IMR-90 (cell line): ENCODE measurements around the gene DGKZ. TPM values are rescaled to one million over a fixed set of nuclear protein-coding genes. Genes with fewer than 3 reads are reported as not detected.

Experiments
- ATAC-seq: fragments of 200-7000 bp; cut with Tn5 transposase; 2 replicates; pipeline ENCODE4 v1.9.1; 2020; ENCODE audit warnings: low read depth, mild to moderate bottlenecking, moderate library complexity
- BruUV-seq: library from RNA; stranded (reverse); fragments of 400-500 nt; replicated peaks from 2 replicates; lab custom pipeline; 2021; lab: Mats Ljungman, UMichigan
- CTCF ChIA-PET: fragments of 300-600 bp; formaldehyde crosslinking; extraction: SDS; loops from one replicate; lab custom pipeline; 2021; ENCODE audit warnings: antibody characterized with exemption; lab: Yijun Ruan, JAX
- POLR2A ChIA-PET: fragments of 300-600 bp; sonication (Branson Sonifier 250); formaldehyde crosslinking; loops from one replicate; lab custom pipeline; 2022; ENCODE audit warnings: antibody characterized with exemption; ENCODE audit not compliant: unreplicated experiment; lab: Charles Lee
- DNase-seq: peaks from one replicate; pipeline ENCODE4 v3.0.0; 2013
- H2AFZ ChIP-seq: replicated peaks from 2 replicates; pipeline ENCODE3; 2013; ENCODE audit warnings: low read length, mild to moderate bottlenecking; ENCODE audit not compliant: poor library complexity
- H2AK5ac ChIP-seq: 2 replicates; pipeline ENCODE4 v1.6.1; 2013; ENCODE audit warnings: low read depth, low read length, inconsistent platforms
- H2AK9ac ChIP-seq: replicated peaks from 2 replicates; pipeline ENCODE3; 2013; ENCODE audit warnings: mild to moderate bottlenecking, low read depth, low read length, moderate library complexity; ENCODE audit not compliant: poor library complexity
- H2BK120ac ChIP-seq: 2 replicates; pipeline ENCODE4 v1.6.1; 2013; ENCODE audit warnings: low read depth, low read length, inconsistent platforms
- H2BK15ac ChIP-seq: 3 replicates; pipeline ENCODE4 v1.6.1; 2013; ENCODE audit warnings: low read depth, low read length, inconsistent platforms
- H2BK20ac ChIP-seq: 2 replicates; pipeline ENCODE4 v1.6.1; 2013; ENCODE audit warnings: low read depth, mild to moderate bottlenecking, inconsistent platforms, low read length, moderate library complexity
- H2BK5ac ChIP-seq: 2 replicates; pipeline ENCODE4 v1.6.1; 2013; ENCODE audit warnings: mild to moderate bottlenecking, low read depth, low read length, inconsistent platforms; ENCODE audit not compliant: poor library complexity, severe bottlenecking
- H3K14ac ChIP-seq: replicated peaks from 2 replicates; pipeline ENCODE4 v1.6.1; 2013; ENCODE audit warnings: low read depth, low read length, inconsistent platforms
- H3K18ac ChIP-seq: 2 replicates; pipeline ENCODE4 v1.6.1; 2013; ENCODE audit warnings: low read depth, low read length, control low read depth
- H3K23ac ChIP-seq: 2 replicates; pipeline ENCODE4 v1.6.1; 2013; ENCODE audit warnings: low read depth, low read length, inconsistent platforms
- H3K27ac ChIP-seq: 2 replicates; pipeline ENCODE4 v1.5.1; 2013; ENCODE audit warnings: mild to moderate bottlenecking, control low read depth, low read length; ENCODE audit not compliant: insufficient read depth
- H3K27me3 ChIP-seq: 2 replicates; pipeline ENCODE4 v1.6.1; 2013; ENCODE audit warnings: low read length; ENCODE audit not compliant: control insufficient read depth, insufficient read depth
- H3K36me3 ChIP-seq: 2 replicates; pipeline ENCODE4 v1.6.1; 2013; ENCODE audit warnings: low read length, mixed read lengths; ENCODE audit not compliant: control insufficient read depth, insufficient read depth
- H3K4ac ChIP-seq: 2 replicates; pipeline ENCODE4 v1.6.1; 2013; ENCODE audit warnings: low read depth, low read length, inconsistent platforms
- H3K4me1 ChIP-seq: 2 replicates; pipeline ENCODE4 v1.6.1; 2013; ENCODE audit warnings: low read length, mixed read lengths; ENCODE audit not compliant: control insufficient read depth, insufficient read depth
- H3K4me2 ChIP-seq: 2 replicates; pipeline ENCODE4 v1.6.1; 2013; ENCODE audit warnings: low read depth, mild to moderate bottlenecking, control low read depth, low read length, moderate library complexity
- H3K4me3 ChIP-seq: 2 replicates; pipeline ENCODE4 v1.5.1; 2013; ENCODE audit warnings: low read depth, mild to moderate bottlenecking, control low read depth, low read length, moderate library complexity; ENCODE audit not compliant: insufficient read depth
- H3K56ac ChIP-seq: 2 replicates; pipeline ENCODE4 v1.6.1; 2013; ENCODE audit warnings: low read length, inconsistent platforms; ENCODE audit not compliant: insufficient read depth; ENCODE audit errors: extremely low read depth
- H3K79me1 ChIP-seq, 2 experiments: 2 replicates each; pipeline ENCODE4 v1.6.1; 2013; ENCODE audit warnings: low read length in 2 of 2, inconsistent platforms in 1 of 2, low read depth in 1 of 2
- H3K9ac ChIP-seq: 2 replicates; pipeline ENCODE4 v1.6.1; 2013; ENCODE audit warnings: low read depth, low read length, control low read depth
- H3K9me1 ChIP-seq: 2 replicates; pipeline ENCODE4 v1.6.1; 2013; ENCODE audit warnings: low read length, inconsistent platforms; ENCODE audit not compliant: insufficient read depth
- H3K9me3 ChIP-seq: 2 replicates; pipeline ENCODE4 v1.6.1; 2013; ENCODE audit warnings: low read length; ENCODE audit not compliant: control insufficient read depth, insufficient read depth
- H4K20me1 ChIP-seq: 2 replicates; pipeline ENCODE4 v1.6.1; 2013; ENCODE audit warnings: low read length, inconsistent platforms; ENCODE audit not compliant: insufficient read depth
- H4K5ac ChIP-seq: 2 replicates; pipeline ENCODE4 v1.6.1; 2013; ENCODE audit warnings: mild to moderate bottlenecking, low read depth, low read length, control low read depth
- H4K8ac ChIP-seq, 2 experiments: 2 replicates each; pipeline ENCODE4 v1.6.1; 2013; ENCODE audit warnings: low read depth in 2 of 2, low read length in 2 of 2, control low read depth in 1 of 2, inconsistent platforms in 1 of 2
- H4K91ac ChIP-seq: 2 replicates; pipeline ENCODE4 v1.6.1; 2013; ENCODE audit warnings: low read depth, low read length, inconsistent platforms; ENCODE audit not compliant: insufficient read depth
- CTCF ChIP-seq: conservative IDR thresholded peaks from 2 replicates; pipeline ENCODE4 v1.5.1; 2012; ENCODE audit warnings: mild to moderate bottlenecking, low read depth, low read length, improper control_type of control experiment
- WGBS, 2 experiments: methylation state at CpG; one replicate each; pipeline versions ENCODE4 v1.1.5 to v1.1.7; 2013; ENCODE audit warnings: missing lambda C conversion rate in 2 of 2; ENCODE audit not compliant: insufficient read length in 1 of 2; ENCODE audit errors: extremely low coverage in 2 of 2; 5-methylcytosine and 5-hydroxymethylcytosine counted together
- dilution Hi-C: fragments of 300-500 bp; cut with HindIII; formaldehyde crosslinking; loops from one replicate; pipeline ENCODE4 v1.14.3; 2018; ENCODE audit warnings: low sequenced_read_pairs; ENCODE audit not compliant: unreplicated experiment
- in situ Hi-C: fragments of 300-500 bp; cut with MboI; formaldehyde crosslinking; loops from 3 replicates; pipeline ENCODE4 v1.14.3; 2019; ENCODE audit warnings: low sequenced_read_pairs, inconsistent platforms, mixed read lengths
- intact Hi-C: fragments of 100-400 bp; cut with micrococcal nuclease; formaldehyde crosslinking; loops from 2 replicates; pipeline ENCODE4 v1.10.0; 2022
- polyA plus RNA-seq, 3 experiments: library from polyadenylated mRNA; depleted of rRNA; stranded (reverse); fragments of >200 nt; gene quantifications; 2 replicates each; pipeline ENCODE4 v1.2.3, GENCODE V29; 2012; ENCODE audit warnings: low replicate concordance in 1 of 3
- total RNA-seq: library from RNA; depleted of rRNA; stranded (reverse); fragments of >200 nt; gene quantifications from 2 replicates; pipeline ENCODE4 v1.2.3, GENCODE V29; 2012

The DGKZ gene
- total and polyA plus RNA-seq, 2 of the 4 experiments (the other 2 are of a cell fraction), result 46.8 to 62.0 TPM

DNA sequence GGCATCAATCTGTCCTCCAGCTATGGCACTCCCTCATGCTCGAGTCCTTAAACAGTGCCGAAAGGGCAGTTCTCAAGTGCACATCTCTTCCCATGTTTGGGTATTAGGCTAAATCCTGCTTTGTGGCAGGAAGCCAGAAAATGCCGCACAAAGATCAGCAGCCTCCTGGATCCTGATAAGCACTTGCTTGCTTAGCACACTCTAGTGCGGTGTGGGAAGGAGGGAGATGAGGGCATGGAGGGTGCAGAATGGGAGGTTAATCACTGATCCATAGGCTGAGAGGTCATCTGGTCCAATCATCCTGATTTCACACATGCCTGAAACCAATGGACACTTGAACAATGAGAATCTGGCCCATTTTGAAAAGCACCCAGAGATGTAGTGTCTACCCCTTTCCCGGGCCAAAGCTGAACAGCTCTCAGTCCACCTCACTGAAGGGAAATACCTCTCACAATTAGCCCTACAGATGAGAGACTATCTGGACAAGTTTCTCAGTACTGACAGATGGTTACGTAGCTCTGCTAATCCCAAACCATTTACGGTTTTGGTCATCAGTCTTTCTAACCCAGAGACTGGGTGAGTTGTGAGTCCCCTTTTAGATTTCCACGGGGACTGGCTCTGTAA lies 74.1 kb downstream of the DGKZ start:
- dilution Hi-C loops, result no loop called here
- WGBS, 2 experiments, result 90% methylated on average over 5 of the region's 8 CpGs; no CpG with 5 or more reads in 1 of the 2 experiments
- CTCF ChIA-PET, result no interaction called here

More for the DNA sequence above, 74.1 kb downstream of the DGKZ start:
- no peak for DNase-seq
- Histone ChIP-seq H2AK5ac (no peak overlapping the region), H2AK9ac (no peak overlapping the region), H2BK5ac (no peak overlapping the region), H3K4me2 (no peak overlapping the region), H4K91ac (no peak overlapping the region), H4K5ac (no peak overlapping the region), H2BK120ac (no peak overlapping the region), H3K36me3 (peaks cover 20% of the 10 kb centered on the region), H3K9ac (no peak overlapping the region), H3K23ac (no peak overlapping the region), H4K20me1 (no peaks in the 10 kb centered on the region), H3K27me3 (no peaks in the 10 kb centered on the region), H4K8ac (no peak overlapping the region), H2BK15ac (no peak overlapping the region), H2AFZ (no peak overlapping the region), H3K56ac (no peak overlapping the region), H3K4me1 (no peaks in the 10 kb centered on the region), H3K4ac (no peak overlapping the region), H3K14ac (no peak overlapping the region), H3K27ac (no peak overlapping the region), H3K9me1 (peaks cover 15% of the 10 kb centered on the region; the same call in 1 of the 2 replicates), H3K79me1 (peaks cover 0 to 12% of the 10 kb centered on the region in 2 experiments; a peak in 1 of 4 replicates), H2BK20ac (no peak overlapping the region), H3K9me3 (no peaks in the 10 kb centered on the region), H3K4me3 (no peak overlapping the region), H3K18ac (no peak overlapping the region)
- BruUV-seq, result no TSS peak
- no peak for TF ChIP-seq CTCF
- no peak for ATAC-seq
- intact Hi-C loops, result no loop called here
- POLR2A ChIA-PET, result no interaction called here
- in situ Hi-C loops, result no loop called here
